ENCODE measurements around the gene B3GAT1.

- TF ChIP-seq CTCF (IDR thresholded peaks at IDR 0.05; ENCODE audit: insufficient read depth, low read length): no peak
- no peak for TF ChIP-seq GABPA (IDR thresholded peaks at IDR 0.05; ENCODE audit: low read depth)
- TF ChIP-seq SPI1 (IDR thresholded peaks at IDR 0.05; ENCODE audit: borderline replicate concordance, low read depth): no peak
- TF ChIP-seq POLR2AphosphoS5 (IDR thresholded peaks at IDR 0.05; ENCODE audit: low read depth): no peak
Observed at GRCh38 chr11:134432776-134433175, 20.7 kb upstream of the B3GAT1 start.

All from HL-60 (cell line).